Neural cell (in vitro differentiated cells): ENCODE results near the gene RELA.

Experiments
- CTCF ChIP-seq: fragments of 450-650 bp; IDR thresholded peaks from 2 replicates; pipeline ENCODE4 v1.5.1; 2014; ENCODE audit warnings: antibody characterized with exemption, mild to moderate bottlenecking, moderate library complexity; ENCODE audit not compliant: poor library complexity, severe bottlenecking
- EZH2 ChIP-seq: fragments of 200-600, 300-800 bp; shearing (Covaris generic), sonication (generic); IDR thresholded peaks from 2 replicates; pipeline ENCODE4 v1.6.1; 2014; ENCODE audit warnings: antibody characterized with exemption, low read length, borderline replicate concordance, mild to moderate bottlenecking; ENCODE audit not compliant: insufficient read depth, poor library complexity, severe bottlenecking
- POLR2AphosphoS5 ChIP-seq: IDR thresholded peaks from 2 replicates; pipeline ENCODE4 v1.6.1; 2012
- REST ChIP-seq: IDR thresholded peaks from 2 replicates; pipeline ENCODE4 v1.6.1; 2012; ENCODE audit warnings: borderline replicate concordance
- TAF1 ChIP-seq: IDR thresholded peaks from 2 replicates; pipeline ENCODE4 v1.6.1; 2012; ENCODE audit warnings: low read depth

- TF ChIP-seq POLR2AphosphoS5 (no peak), EZH2 (no peak), TAF1 (no peak), CTCF (no peak), REST (no peak)
These were observed 53.5 kb downstream of the RELA start for GRCh38 chr11:65609229-65609628.
